ENCODE results near the gene MAN2A2.
A peak's percentile ranks its signal among the peaks of the same experiment; 100 is the strongest.
"Not testable (repeated sequence)": the region's sequence is repeated elsewhere in the genome, so short reads cannot be mapped to it uniquely, and the experiment has no call there.

MAN2A2 gene

GRCh38 chr15:90891346-90891949 is 11.7 kb upstream of the MAN2A2 start:
- in situ Hi-C loops (cut with HindIII; ENCODE audit: low pct_unique_long_range_greater_than_20kb, low sequenced_read_pairs) = no loop called here
- TF ChIP-seq JUND (IDR thresholded peaks at IDR 0.05; ENCODE audit: low read depth) = no peak
- DNase-seq (ENCODE audit: low read depth in 1 of 2, low spot score in 1 of 2) = no peak

GRCh38 chr15:90892023-90892422 is 11.1 kb upstream of the MAN2A2 start:
- in situ Hi-C loops (cut with HindIII; ENCODE audit: low pct_unique_long_range_greater_than_20kb, low sequenced_read_pairs) = no loop called here
- TF ChIP-seq JUND (IDR thresholded peaks at IDR 0.05; ENCODE audit: low read depth) = no peak
- DNase-seq (ENCODE audit: low read depth in 1 of 2, low spot score in 1 of 2) = no peak

- no peak for TF ChIP-seq JUND (IDR thresholded peaks at IDR 0.05; ENCODE audit: low read depth)
- in situ Hi-C loops (cut with HindIII; ENCODE audit: low pct_unique_long_range_greater_than_20kb, low sequenced_read_pairs) = no loop called here
- DNase-seq (ENCODE audit: low read depth in 1 of 2, low spot score in 1 of 2) = no peak
Measured at GRCh38 chr15:90892498-90893174, 10.5 kb upstream of the MAN2A2 start.

GRCh38 chr15:90893175-90894090 is 9.7 kb upstream of the MAN2A2 start:
- no peak for TF ChIP-seq JUND (IDR thresholded peaks at IDR 0.05; ENCODE audit: low read depth)
- no peak for DNase-seq (ENCODE audit: low read depth in 1 of 2, low spot score in 1 of 2)
- in situ Hi-C loops (cut with HindIII; ENCODE audit: low pct_unique_long_range_greater_than_20kb, low sequenced_read_pairs) = no loop called here

- in situ Hi-C loops (cut with HindIII; ENCODE audit: low pct_unique_long_range_greater_than_20kb, low sequenced_read_pairs) = no loop called here
- no peak for TF ChIP-seq JUND (IDR thresholded peaks at IDR 0.05; ENCODE audit: low read depth)
- no peak for DNase-seq (ENCODE audit: low read depth in 1 of 2, low spot score in 1 of 2)
Measured at GRCh38 chr15:90895571-90896117, 7.5 kb upstream of the MAN2A2 start.

GRCh38 chr15:90897131-90897655 is 5.9 kb upstream of the MAN2A2 start:
- in situ Hi-C loops (cut with HindIII; ENCODE audit: low pct_unique_long_range_greater_than_20kb, low sequenced_read_pairs) = not testable (repeated sequence)

GRCh38 chr15:90901175-90902039 is 1.7 kb upstream of the MAN2A2 start:
- DNase-seq (ENCODE audit: low read depth in 1 of 2, low spot score in 1 of 2) = no peak
- in situ Hi-C loops (cut with HindIII; ENCODE audit: low pct_unique_long_range_greater_than_20kb, low sequenced_read_pairs) = no loop called here
- TF ChIP-seq JUND (IDR thresholded peaks at IDR 0.05; ENCODE audit: low read depth) = no peak

More at GRCh38 chr15:90897131-90897655, 5.9 kb upstream of the MAN2A2 start:
- not testable (repeated sequence) for DNase-seq (ENCODE audit: low read depth in 1 of 2, low spot score in 1 of 2)

GRCh38 chr15:90902040-90902839 is 862 bp upstream of the MAN2A2 start:
- DNase-seq (ENCODE audit: low read depth in 1 of 2, low spot score in 1 of 2) = peak; percentile 84 to 98
- in situ Hi-C loops (cut with HindIII; ENCODE audit: low pct_unique_long_range_greater_than_20kb, low sequenced_read_pairs) = no loop called here
- no peak for TF ChIP-seq JUND (IDR thresholded peaks at IDR 0.05; ENCODE audit: low read depth)

GRCh38 chr15:90903733-90904536 is 833 bp downstream of the MAN2A2 start:
- DNase-seq (ENCODE audit: low read depth in 1 of 2, low spot score in 1 of 2) = peak; percentile 17 to 47
- TF ChIP-seq JUND (IDR thresholded peaks at IDR 0.05; ENCODE audit: low read depth) = no peak
- in situ Hi-C loops (cut with HindIII; ENCODE audit: low pct_unique_long_range_greater_than_20kb, low sequenced_read_pairs) = no loop called here

- no peak for TF ChIP-seq JUND (IDR thresholded peaks at IDR 0.05; ENCODE audit: low read depth)
- no peak for DNase-seq (ENCODE audit: low read depth in 1 of 2, low spot score in 1 of 2)
- in situ Hi-C loops (cut with HindIII; ENCODE audit: low pct_unique_long_range_greater_than_20kb, low sequenced_read_pairs) = no loop called here
Measured at GRCh38 chr15:90904746-90905145, 1.6 kb downstream of the MAN2A2 start.

Measured in T47D (cell line).